Activated CD8-positive, alpha-beta memory T cell treated with anti-CD3 and anti-CD28 coated beads, Interleukin-2, amount 50 U/mL, for 4 hours (primary cell): ENCODE results near the gene RCVRN.

Experiments used
- DNase-seq: peaks from one replicate; pipeline ENCODE4 v3.0.0-alpha.2; 2020

Gene RCVRN

GRCh38 chr17:9895923-9896322 lies 9.1 kb downstream of the RCVRN start:
- DNase-seq, result no peak

- DNase-seq, result no peak
Observed at GRCh38 chr17:9894231-9894630, 10.8 kb downstream of the RCVRN start.

- DNase-seq, result no peak
Observed at GRCh38 chr17:9893411-9894012, 11.6 kb downstream of the RCVRN start.

GRCh38 chr17:9890124-9890523 lies 14.9 kb downstream of the RCVRN start:
- no peak for DNase-seq

- DNase-seq, result no peak
Observed at GRCh38 chr17:9887508-9887907, 17.6 kb downstream of the RCVRN start.

GRCh38 chr17:9886141-9886930 lies 18.7 kb downstream of the RCVRN start:
- DNase-seq, result no peak

- DNase-seq, result no peak
Observed at GRCh38 chr17:9883451-9883850, 21.6 kb downstream of the RCVRN start.

- no peak for DNase-seq
Observed at GRCh38 chr17:9880582-9880999, 24.5 kb downstream of the RCVRN start.

GRCh38 chr17:9878786-9879525 lies 26.1 kb downstream of the RCVRN start:
- DNase-seq, result no peak

GRCh38 chr17:9878356-9878755 lies 26.7 kb downstream of the RCVRN start:
- no peak for DNase-seq

- DNase-seq, result no peak
Observed at GRCh38 chr17:9875441-9875840, 29.6 kb downstream of the RCVRN start.

- no peak for DNase-seq
Observed at GRCh38 chr17:9874722-9875121, 30.3 kb downstream of the RCVRN start.

- DNase-seq, result no peak
Observed at GRCh38 chr17:9872852-9873251, 32.2 kb downstream of the RCVRN start.

GRCh38 chr17:9868552-9868951 lies 36.5 kb downstream of the RCVRN start:
- no peak for DNase-seq

GRCh38 chr17:9865586-9865985 lies 39.5 kb downstream of the RCVRN start:
- DNase-seq, result no peak

GRCh38 chr17:9862949-9863348 lies 42.1 kb downstream of the RCVRN start:
- DNase-seq, result no peak

- DNase-seq, result no peak
Observed at GRCh38 chr17:9862220-9862619, 42.9 kb downstream of the RCVRN start.

GRCh38 chr17:9860851-9861250 lies 44.2 kb downstream of the RCVRN start:
- DNase-seq, result no peak

- no peak for DNase-seq
Observed at GRCh38 chr17:9859781-9860180, 45.3 kb downstream of the RCVRN start.

GRCh38 chr17:9855036-9855435 lies 50.0 kb downstream of the RCVRN start:
- no peak for DNase-seq

GRCh38 chr17:9854255-9854654 lies 50.8 kb downstream of the RCVRN start:
- DNase-seq, result no peak

GRCh38 chr17:9850151-9850550 lies 54.9 kb downstream of the RCVRN start:
- no peak for DNase-seq
